Measurements from ENCODE around the gene ARRDC5.
"Not testable (repeated sequence)": the region's sequence is repeated elsewhere in the genome, so short reads cannot be mapped to it uniquely, and the experiment has no call there.

The ARRDC5 gene

DNA sequence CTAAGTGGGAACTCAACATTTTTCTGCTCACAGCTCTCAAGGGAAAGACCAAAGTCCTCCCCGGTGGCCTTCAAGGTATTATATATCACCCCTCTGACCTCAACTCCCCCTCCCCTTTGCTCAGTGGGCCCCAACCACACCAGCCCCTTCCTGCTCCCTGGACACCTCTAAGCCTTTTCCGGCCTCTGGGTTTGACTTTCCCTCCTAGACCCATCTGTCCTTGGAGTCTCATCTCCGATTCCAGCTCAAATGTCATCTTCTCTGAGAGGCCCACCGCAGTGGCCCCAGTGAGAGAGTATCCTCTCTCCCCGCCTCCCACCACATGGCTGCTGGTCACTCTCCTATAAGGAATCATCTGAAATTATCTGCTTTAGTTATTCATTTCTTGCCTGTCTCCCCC lies 5.7 kb upstream of the ARRDC5 start:
- Mint-ChIP-seq H3K27ac (peak overlapping the region; percentile 90), H3K4me3 (peak overlapping the region; percentile 75), H3K4me1 (peaks cover 42% of the 10 kb centered on the region), H3K9me3 (no peaks in the 10 kb centered on the region), H3K36me3 (ENCODE audit: low read depth) (peaks cover 17% of the 10 kb centered on the region), H3K27me3 (ENCODE audit: low read depth, poor library complexity) (peaks cover 19% of the 10 kb centered on the region)
- TF ChIP-seq, protein P1, sequence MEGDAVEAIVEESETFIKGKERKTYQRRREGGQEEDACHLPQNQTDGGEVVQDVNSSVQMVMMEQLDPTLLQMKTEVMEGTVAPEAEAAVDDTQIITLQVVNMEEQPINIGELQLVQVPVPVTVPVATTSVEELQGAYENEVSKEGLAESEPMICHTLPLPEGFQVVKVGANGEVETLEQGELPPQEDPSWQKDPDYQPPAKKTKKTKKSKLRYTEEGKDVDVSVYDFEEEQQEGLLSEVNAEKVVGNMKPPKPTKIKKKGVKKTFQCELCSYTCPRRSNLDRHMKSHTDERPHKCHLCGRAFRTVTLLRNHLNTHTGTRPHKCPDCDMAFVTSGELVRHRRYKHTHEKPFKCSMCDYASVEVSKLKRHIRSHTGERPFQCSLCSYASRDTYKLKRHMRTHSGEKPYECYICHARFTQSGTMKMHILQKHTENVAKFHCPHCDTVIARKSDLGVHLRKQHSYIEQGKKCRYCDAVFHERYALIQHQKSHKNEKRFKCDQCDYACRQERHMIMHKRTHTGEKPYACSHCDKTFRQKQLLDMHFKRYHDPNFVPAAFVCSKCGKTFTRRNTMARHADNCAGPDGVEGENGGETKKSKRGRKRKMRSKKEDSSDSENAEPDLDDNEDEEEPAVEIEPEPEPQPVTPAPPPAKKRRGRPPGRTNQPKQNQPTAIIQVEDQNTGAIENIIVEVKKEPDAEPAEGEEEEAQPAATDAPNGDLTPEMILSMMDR (IDR thresholded peaks at IDR 0.05) = no peak
- DNase-seq = peak; percentile 66

DNA sequence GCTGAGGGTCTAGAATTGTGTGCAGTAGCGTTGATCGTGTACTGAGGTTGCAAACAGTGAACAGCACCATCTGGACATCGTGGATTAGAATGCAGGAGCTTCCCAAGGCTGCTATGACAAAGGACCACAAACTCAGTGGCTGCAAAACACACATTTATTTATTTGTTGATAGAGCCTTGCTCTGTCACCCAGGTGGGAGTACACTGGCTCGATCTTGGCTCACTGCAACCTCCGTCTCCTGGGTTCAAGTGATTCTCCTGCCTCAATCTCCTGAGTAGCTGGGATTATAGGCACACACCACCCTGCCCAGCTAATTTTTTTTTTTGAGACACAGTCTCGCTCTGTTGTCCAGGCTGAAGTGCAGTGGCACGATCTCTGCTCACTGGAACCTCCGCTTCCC lies 4.3 kb upstream of the ARRDC5 start:
- TF ChIP-seq, protein P1 (IDR thresholded peaks at IDR 0.05) = no peak
- Mint-ChIP-seq H3K36me3 (ENCODE audit: low read depth) (peaks cover 5% of the 10 kb centered on the region), H3K27me3 (ENCODE audit: low read depth, poor library complexity) (peaks cover 26% of the 10 kb centered on the region), H3K9me3 (no peaks in the 10 kb centered on the region), H3K4me3 (no peak overlapping the region), H3K27ac (no peak overlapping the region), H3K4me1 (peaks cover 37% of the 10 kb centered on the region)
- no peak for DNase-seq

DNA sequence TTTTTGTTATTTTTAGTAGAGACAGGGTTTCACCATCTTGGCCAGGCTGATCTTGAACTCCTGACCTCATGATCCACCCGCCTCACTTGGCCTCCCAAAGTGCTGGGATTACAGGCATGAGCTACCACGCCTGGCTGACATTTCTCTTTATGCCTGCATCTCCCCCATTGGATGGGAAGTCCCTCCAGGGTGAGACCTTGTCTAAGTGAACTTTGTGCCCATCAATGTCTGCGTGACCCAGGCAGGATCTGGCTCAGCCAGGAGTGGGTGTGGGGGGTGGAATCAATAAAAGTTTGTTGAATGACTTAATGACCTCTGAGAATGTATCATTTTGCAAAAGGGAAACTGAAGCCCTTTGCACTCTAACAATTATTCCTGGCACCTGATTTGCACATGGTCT lies 1.8 kb upstream of the ARRDC5 start:
- H3K4me1 Mint-ChIP-seq = peaks cover 25% of the 10 kb centered on the region
- H3K27ac Mint-ChIP-seq = no peak overlapping the region
- H3K9me3 Mint-ChIP-seq = no peaks in the 10 kb centered on the region
- TF ChIP-seq, protein P1 (IDR thresholded peaks at IDR 0.05) = no peak
- peaks cover 30% of the 10 kb centered on the region for H3K27me3 Mint-ChIP-seq (ENCODE audit: low read depth, poor library complexity)
- H3K4me3 Mint-ChIP-seq = no peak overlapping the region
- H3K36me3 Mint-ChIP-seq (ENCODE audit: low read depth) = no peaks in the 10 kb centered on the region
- no peak for DNase-seq

DNA sequence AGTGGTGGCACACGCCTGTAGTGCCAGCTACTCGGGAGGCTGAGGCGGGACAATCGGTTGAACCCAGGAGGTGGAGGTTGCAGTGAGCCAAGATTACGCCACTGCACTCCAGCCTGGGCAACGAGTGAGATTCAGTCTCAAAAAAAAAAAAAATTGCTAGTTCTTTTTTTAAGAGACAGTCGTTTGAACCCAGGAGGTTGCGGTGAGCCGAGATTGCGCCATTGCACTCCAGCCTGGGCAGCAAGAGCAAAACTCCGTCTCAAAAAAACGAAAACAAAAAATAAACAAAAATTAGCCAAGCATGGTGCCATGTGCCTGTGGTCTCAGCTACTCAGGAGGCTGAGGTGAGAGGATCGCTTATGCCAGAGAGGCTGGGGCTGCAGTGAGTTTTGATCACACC lies 1.8 kb downstream of the ARRDC5 start:
- not testable (repeated sequence) for H3K4me3 Mint-ChIP-seq; H3K9me3 Mint-ChIP-seq; DNase-seq; H3K27ac Mint-ChIP-seq; H3K36me3 Mint-ChIP-seq (ENCODE audit: low read depth)
- Mint-ChIP-seq H3K4me1 (peaks cover 24% of the 10 kb centered on the region), H3K27me3 (ENCODE audit: low read depth, poor library complexity) (peaks cover 17% of the 10 kb centered on the region)

DNA sequence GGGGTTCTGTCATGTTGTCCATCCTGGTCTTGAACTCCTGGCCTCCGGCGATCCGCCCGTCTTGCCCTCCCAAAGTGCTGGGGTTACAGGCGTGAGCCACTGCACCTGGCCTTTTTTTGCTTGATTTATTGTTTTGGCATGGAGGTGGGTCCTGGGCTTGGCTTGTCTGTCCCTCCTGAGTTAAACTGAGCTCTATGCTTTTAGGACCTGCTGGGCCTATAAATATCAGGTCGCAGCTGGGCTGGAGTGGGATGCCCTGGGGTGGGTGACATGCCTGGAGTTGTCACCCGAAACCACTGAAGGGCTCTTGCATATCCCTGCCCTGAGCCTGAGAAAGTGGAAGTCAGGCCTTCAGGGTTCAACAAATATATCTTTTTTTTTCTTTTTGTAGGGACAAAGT lies 5.5 kb downstream of the ARRDC5 start:
- H3K9me3 Mint-ChIP-seq = peaks cover 3% of the 10 kb centered on the region
- no peak overlapping the region for H3K4me3 Mint-ChIP-seq
- peaks cover 31% of the 10 kb centered on the region for H3K4me1 Mint-ChIP-seq
- H3K27me3 Mint-ChIP-seq (ENCODE audit: low read depth, poor library complexity) = peaks cover 6% of the 10 kb centered on the region
- no peak for DNase-seq
- no peak overlapping the region for H3K27ac Mint-ChIP-seq
- TF ChIP-seq, protein P1 (IDR thresholded peaks at IDR 0.05) = no peak
- no peaks in the 10 kb centered on the region for H3K36me3 Mint-ChIP-seq (ENCODE audit: low read depth)

DNA sequence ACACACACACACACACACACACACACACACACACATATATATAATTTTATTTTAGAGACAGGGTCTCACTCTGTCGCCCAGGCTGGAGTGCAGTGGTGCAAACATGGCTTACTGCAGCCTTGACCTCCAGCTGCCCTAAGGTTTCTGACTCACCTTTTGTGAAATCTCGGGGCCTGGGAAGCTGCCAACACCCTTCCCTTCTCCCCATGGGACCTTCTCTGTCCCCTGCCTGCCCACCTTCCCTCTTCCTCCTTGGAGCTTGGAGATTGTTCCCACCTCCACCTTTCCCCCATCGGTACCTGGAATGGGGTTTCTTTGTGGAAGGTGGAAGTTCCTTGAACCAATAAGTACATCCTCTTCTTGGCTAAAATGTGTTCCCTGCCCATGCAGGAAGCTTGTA lies 6.3 kb downstream of the ARRDC5 start:
- no peaks in the 10 kb centered on the region for H3K36me3 Mint-ChIP-seq (ENCODE audit: low read depth)
- H3K4me3 Mint-ChIP-seq = no peak overlapping the region
- H3K27me3 Mint-ChIP-seq (ENCODE audit: low read depth, poor library complexity) = no peaks in the 10 kb centered on the region
- peaks cover 27% of the 10 kb centered on the region for H3K4me1 Mint-ChIP-seq
- H3K27ac Mint-ChIP-seq = no peak overlapping the region
- TF ChIP-seq, protein P1 (IDR thresholded peaks at IDR 0.05) = no peak
- H3K9me3 Mint-ChIP-seq = peaks cover 3% of the 10 kb centered on the region
- DNase-seq = no peak

DNA sequence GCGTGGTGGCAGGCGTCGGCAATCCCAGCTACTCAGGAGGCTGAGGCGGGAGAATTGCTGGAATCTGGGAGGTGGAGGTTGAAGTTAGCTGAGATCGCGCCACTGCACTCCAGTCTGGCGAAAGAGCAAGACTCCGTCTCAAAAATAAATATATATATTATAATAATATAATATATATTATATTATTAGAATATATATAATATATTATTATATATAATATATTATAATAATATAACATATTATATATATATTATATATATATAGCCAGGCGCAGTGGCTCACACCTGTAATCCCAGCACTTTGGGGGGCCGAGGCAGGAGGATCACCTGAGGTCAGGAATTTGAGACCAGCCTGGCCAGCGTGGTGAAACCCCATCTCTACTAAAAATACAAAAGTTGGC lies 9.7 kb downstream of the ARRDC5 start:
- H3K4me1 Mint-ChIP-seq = peaks cover 41% of the 10 kb centered on the region
- H3K27ac Mint-ChIP-seq; H3K36me3 Mint-ChIP-seq (ENCODE audit: low read depth); H3K27me3 Mint-ChIP-seq (ENCODE audit: low read depth, poor library complexity); H3K9me3 Mint-ChIP-seq; DNase-seq; H3K4me3 Mint-ChIP-seq: not testable (repeated sequence)

Data from nephron progenitor cell (in vitro differentiated cells).